WTC11 (cell line): ENCODE data around the gene ZNF341. TPM values are rescaled to one million over a fixed set of nuclear protein-coding genes. Genes with fewer than 3 reads are reported as not detected.
"Not testable (repeated sequence)": the region's sequence is repeated elsewhere in the genome, so short reads cannot be mapped to it uniquely, and the experiment has no call there.

Experiments used
- ATAC-seq: fragments of 200-7000 bp; cut with Tn5 transposase; 2 replicates; pipeline ENCODE4 v1.10.0; 2021; ENCODE audit warnings: mild to moderate bottlenecking, moderate library complexity
- CTCF ChIA-PET: fragments of 300-600 bp; sonication (Branson Sonifier 250); formaldehyde crosslinking; loops from one replicate; lab custom pipeline; 2021; ENCODE audit warnings: antibody characterized with exemption; lab: Charles Lee
- POLR2A ChIA-PET: fragments of 350-600 bp; sonication (Branson Sonifier 250); formaldehyde crosslinking; loops from one replicate; lab custom pipeline; 2021; ENCODE audit warnings: antibody characterized with exemption; lab: Charles Lee
- DNase-seq: peaks from one replicate; pipeline ENCODE4 v3.0.0; 2021; ENCODE audit warnings: low spot score
- H3K27ac Mint-ChIP-seq: 2 replicates; pipeline ENCODE4 v1.8.0; 2021; ENCODE audit warnings: mixed read lengths
- H3K27me3 Mint-ChIP-seq: 2 replicates; pipeline ENCODE4 v1.8.0; 2021; ENCODE audit warnings: low read depth, mild to moderate bottlenecking, moderate library complexity, mixed read lengths
- H3K36me3 Mint-ChIP-seq: 2 replicates; pipeline ENCODE4 v1.8.0; 2021; ENCODE audit warnings: mixed read lengths
- H3K4me1 Mint-ChIP-seq: 2 replicates; pipeline ENCODE4 v1.8.0; 2022; ENCODE audit warnings: mixed read lengths
- H3K4me3 Mint-ChIP-seq: 2 replicates; pipeline ENCODE4 v1.8.0; 2021; ENCODE audit warnings: mild to moderate bottlenecking, moderate library complexity, mixed read lengths
- H3K9me3 Mint-ChIP-seq: 2 replicates; pipeline ENCODE4 v1.8.0; 2021; ENCODE audit warnings: mixed read lengths
- CREB1 ChIP-seq: sonication (generic); formaldehyde crosslinking; IDR thresholded peaks from 2 replicates; pipeline ENCODE4 v1.8.0; 2023; ENCODE audit warnings: mild to moderate bottlenecking, missing genetic modification reagents
- ESRRA ChIP-seq: sonication (generic); formaldehyde crosslinking; IDR thresholded peaks from 2 replicates; pipeline ENCODE4 v1.8.1; 2022; ENCODE audit warnings: mild to moderate bottlenecking, missing genetic modification reagents, borderline replicate concordance
- FOXK1 ChIP-seq: sonication (generic); formaldehyde crosslinking; IDR thresholded peaks from 2 replicates; pipeline ENCODE4 v1.8.0; 2022; ENCODE audit warnings: mild to moderate bottlenecking, moderate library complexity, missing genetic modification reagents
- FOXP4 ChIP-seq: sonication (generic); formaldehyde crosslinking; IDR thresholded peaks from 2 replicates; pipeline ENCODE4 v1.8.0; 2022; ENCODE audit warnings: mild to moderate bottlenecking, missing genetic modification reagents
- MLX ChIP-seq: sonication (generic); formaldehyde crosslinking; IDR thresholded peaks from 2 replicates; pipeline ENCODE4 v1.8.1; 2023; ENCODE audit warnings: mild to moderate bottlenecking, missing genetic modification reagents, moderate library complexity
- MXD4 ChIP-seq: fragments of 250-450 bp; sonication (Bioruptor Pico); IDR thresholded peaks from 2 replicates; pipeline ENCODE4 v1.8.0; 2021; ENCODE audit warnings: mild to moderate bottlenecking, moderate library complexity, borderline replicate concordance
- NFATC4 ChIP-seq: fragments of 250-450 bp; sonication (Bioruptor Pico); IDR thresholded peaks from 2 replicates; pipeline ENCODE4 v1.9.0; 2021; ENCODE audit warnings: mild to moderate bottlenecking
- NR3C1 ChIP-seq: sonication (generic); formaldehyde crosslinking; conservative IDR thresholded peaks from 2 replicates; pipeline ENCODE4 v1.8.1; 2023; ENCODE audit warnings: low read depth, mild to moderate bottlenecking, missing genetic modification reagents
- OVOL2 ChIP-seq: fragments of 250-450 bp; sonication (Bioruptor Pico); IDR thresholded peaks from 2 replicates; pipeline ENCODE4 v1.9.0; 2021; ENCODE audit warnings: mild to moderate bottlenecking, borderline replicate concordance
- SOX15 ChIP-seq: fragments of 250-450 bp; sonication (Bioruptor Pico); IDR thresholded peaks from 2 replicates; pipeline ENCODE4 v1.9.0; 2021; ENCODE audit warnings: mild to moderate bottlenecking
- TCF7 ChIP-seq: sonication (generic); formaldehyde crosslinking; IDR thresholded peaks from 2 replicates; pipeline ENCODE4 v1.8.0; 2022; ENCODE audit warnings: mild to moderate bottlenecking, low read depth, missing genetic modification reagents, moderate library complexity
- TEAD1 ChIP-seq: sonication (generic); formaldehyde crosslinking; IDR thresholded peaks from 2 replicates; pipeline ENCODE4 v1.8.0; 2022; ENCODE audit warnings: mild to moderate bottlenecking, missing genetic modification reagents
- USF2 ChIP-seq: sonication (generic); formaldehyde crosslinking; IDR thresholded peaks from 2 replicates; pipeline ENCODE4 v1.8.1; 2023; ENCODE audit warnings: mild to moderate bottlenecking, missing genetic modification reagents, moderate library complexity
- ZBTB21 ChIP-seq: sonication (generic); formaldehyde crosslinking; IDR thresholded peaks from 2 replicates; pipeline ENCODE4 v1.8.1; 2023; ENCODE audit warnings: mild to moderate bottlenecking, missing genetic modification reagents, borderline replicate concordance
- ZBTB43 ChIP-seq: sonication (generic); formaldehyde crosslinking; IDR thresholded peaks from 2 replicates; pipeline ENCODE4 v1.8.1; 2023; ENCODE audit warnings: mild to moderate bottlenecking, missing genetic modification reagents
- ZNF121 ChIP-seq: sonication (generic); formaldehyde crosslinking; IDR thresholded peaks from 2 replicates; pipeline ENCODE4 v1.8.0; 2023; ENCODE audit warnings: missing genetic modification reagents
- ZNF138 ChIP-seq: sonication (generic); formaldehyde crosslinking; conservative IDR thresholded peaks from 2 replicates; pipeline ENCODE4 v1.8.1; 2022; ENCODE audit warnings: mild to moderate bottlenecking, moderate library complexity, missing genetic modification reagents
- ZNF423 ChIP-seq: fragments of 250-450 bp; sonication (Bioruptor Pico); IDR thresholded peaks from 2 replicates; pipeline ENCODE4 v2.1.2; 2022; ENCODE audit warnings: mild to moderate bottlenecking, moderate library complexity
- total RNA-seq: library from RNA; stranded (reverse); gene quantifications from 3 replicates; pipeline ENCODE4 v1.2.3, GENCODE V29; 2021

ZNF341 gene
- total RNA-seq, 1 experiment from 2014 or later, result 9.6 TPM

- no peak for TF ChIP-seq ZNF121 (CRISPR knock-in tag)
- no peak for TF ChIP-seq ZBTB21 (CRISPR knock-in tag)
- no peak for TF ChIP-seq FOXP4 (CRISPR knock-in tag)
- TF ChIP-seq ZNF423 (CRISPR knock-in tag), result no peak
- TF ChIP-seq FOXK1 (CRISPR knock-in tag), result no peak
- no peak for TF ChIP-seq TEAD1 (CRISPR knock-in tag)
- TF ChIP-seq ZBTB43, result no peak
- no peak for TF ChIP-seq OVOL2
- TF ChIP-seq SOX15 (CRISPR knock-in tag), result no peak
- no peak for TF ChIP-seq CREB1 (CRISPR knock-in tag)
- no peak for TF ChIP-seq TCF7 (CRISPR knock-in tag)
- no peak for TF ChIP-seq MLX (CRISPR knock-in tag)
- TF ChIP-seq ESRRA (CRISPR knock-in tag), result no peak
- no peak for TF ChIP-seq ZNF138 (CRISPR knock-in tag)
- no peak for TF ChIP-seq USF2 (CRISPR knock-in tag)
- no peak for TF ChIP-seq NR3C1 (CRISPR knock-in tag)
- TF ChIP-seq NFATC4 (CRISPR knock-in tag), result no peak
- TF ChIP-seq MXD4 (CRISPR knock-in tag), result no peak
- H3K4me3 Mint-ChIP-seq, result no peak overlapping the region
- ChIA-PET CTCF (no interaction called here), POLR2A (no interaction called here)
- peaks cover 9% of the 10 kb centered on the region for H3K27me3 Mint-ChIP-seq
- no peak for DNase-seq
- no peak overlapping the region for H3K27ac Mint-ChIP-seq
- H3K36me3 Mint-ChIP-seq, result peaks cover 19% of the 10 kb centered on the region
- H3K4me1 Mint-ChIP-seq, result peaks cover 14% of the 10 kb centered on the region
- ATAC-seq, result no peak
- H3K9me3 Mint-ChIP-seq, result peaks cover 15% of the 10 kb centered on the region
Observed at GRCh38 chr20:33697129-33697528, 34.7 kb upstream of the ZNF341 start.

- H3K27ac Mint-ChIP-seq, DNase-seq, H3K4me3 Mint-ChIP-seq, CTCF ChIA-PET, H3K27me3 Mint-ChIP-seq, POLR2A ChIA-PET, ATAC-seq, H3K4me1 Mint-ChIP-seq: not testable (repeated sequence)
- Mint-ChIP-seq H3K36me3 (peaks cover 23% of the 10 kb centered on the region), H3K9me3 (peaks cover 24% of the 10 kb centered on the region)
Observed at GRCh38 chr20:33698966-33699365, 32.8 kb upstream of the ZNF341 start.

- POLR2A ChIA-PET, ATAC-seq, H3K27me3 Mint-ChIP-seq, DNase-seq, H3K27ac Mint-ChIP-seq, H3K4me1 Mint-ChIP-seq, CTCF ChIA-PET, H3K4me3 Mint-ChIP-seq: not testable (repeated sequence)
- peaks cover 23% of the 10 kb centered on the region for H3K36me3 Mint-ChIP-seq
- H3K9me3 Mint-ChIP-seq, result peaks cover 31% of the 10 kb centered on the region
Observed at GRCh38 chr20:33700696-33701441, 30.9 kb upstream of the ZNF341 start.
